ENCODE data around the gene USHBP1. TPM values are rescaled to one million over a fixed set of nuclear protein-coding genes. Genes with fewer than 3 reads are reported as not detected.
A peak's percentile ranks its signal among the peaks of the same experiment; 100 is the strongest.

USHBP1 gene
- total RNA-seq, 1 donor from 2014 or later, result 0.28 TPM

DNA sequence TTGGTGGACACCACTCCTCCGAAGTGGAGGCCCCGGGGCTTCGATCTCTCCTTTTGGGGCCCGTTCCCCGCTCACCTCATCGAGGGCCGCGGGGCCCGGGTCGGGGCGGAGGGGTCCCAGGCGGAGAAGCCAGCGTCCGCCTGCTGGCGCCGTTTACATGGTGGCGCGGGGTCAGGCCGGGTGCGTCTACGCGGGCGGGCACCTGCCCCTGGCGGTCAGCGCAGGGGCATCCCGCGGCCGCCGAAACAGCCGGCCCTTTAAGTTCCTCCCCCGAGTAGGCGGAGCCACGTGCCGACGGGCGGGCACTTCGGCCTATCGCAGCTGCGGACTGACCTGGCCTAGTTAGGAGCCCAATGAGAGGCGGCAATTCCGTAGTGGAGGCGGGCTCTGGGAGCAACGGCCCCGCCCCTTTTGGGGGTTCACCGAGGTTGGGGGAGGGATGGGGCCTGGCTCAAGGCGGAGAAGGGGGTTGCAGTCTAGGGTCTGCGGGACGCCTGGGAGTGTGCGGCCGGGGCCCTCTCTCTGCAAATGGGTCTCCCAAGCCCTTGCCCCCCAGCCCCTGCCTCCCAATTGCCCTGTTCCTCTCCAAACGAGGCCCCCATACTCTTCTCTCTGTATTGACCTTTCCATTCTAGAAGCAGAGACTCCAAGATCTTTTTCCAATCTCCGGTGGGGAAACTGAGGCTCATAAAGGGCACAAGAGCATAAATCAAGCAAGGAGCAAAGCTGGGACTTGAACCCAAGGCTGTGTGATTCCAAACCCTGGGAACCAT is 38.8 kb upstream of the USHBP1 start, which contains the start of gene ABHD8:
ABHD8 (minus strand) TSS at position 259 of the 773 bp plus-strand sequence. CDS start 1,809 bp downstream, outside the sequence.
- Histone ChIP-seq H3K36me3 (no peaks in the 10 kb centered on the region), H3K27ac (no peak within 1 kb of the TSS), H3K79me2 (ENCODE audit: low read depth) (peaks cover 11% of the 10 kb centered on the region), H3K4me1 (peaks cover 6% of the 10 kb centered on the region), H3K4me2 (peak within 1 kb of the TSS; percentile 90), H3K9me3 (ENCODE audit: low read depth) (no peaks in the 10 kb centered on the region), H4K20me1 (ENCODE audit: low read depth) (no peaks in the 10 kb centered on the region), H3F3A (ENCODE audit: low read depth) (peaks cover 38% of the 10 kb centered on the region), H3K27me3 (no peaks in the 10 kb centered on the region), H2AFZ (replicated peaks) (peak within 1 kb of the TSS; percentile 77), H3K4me3 (peak within 1 kb of the TSS; percentile 67), H3K9ac (no peak within 1 kb of the TSS)
- peak; percentile 99 for DNase-seq (ENCODE audit: low spot score)
- Mint-ChIP-seq H3K27me3 (ENCODE audit: insufficient read depth, low read depth) (peaks cover 7% of the 10 kb centered on the region), H3K27ac (no peak within 1 kb of the TSS), H3K36me3 (peaks cover 9% of the 10 kb centered on the region), H3K4me3 (peak within 1 kb of the TSS; percentile 91), H3K4me1 (peaks cover 32% of the 10 kb centered on the region), H3K9me3 (peaks cover 1% of the 10 kb centered on the region)
- no peak for TF ChIP-seq EZH2phosphoT487 (IDR thresholded peaks at IDR 0.05)
- TF ChIP-seq, protein P1, sequence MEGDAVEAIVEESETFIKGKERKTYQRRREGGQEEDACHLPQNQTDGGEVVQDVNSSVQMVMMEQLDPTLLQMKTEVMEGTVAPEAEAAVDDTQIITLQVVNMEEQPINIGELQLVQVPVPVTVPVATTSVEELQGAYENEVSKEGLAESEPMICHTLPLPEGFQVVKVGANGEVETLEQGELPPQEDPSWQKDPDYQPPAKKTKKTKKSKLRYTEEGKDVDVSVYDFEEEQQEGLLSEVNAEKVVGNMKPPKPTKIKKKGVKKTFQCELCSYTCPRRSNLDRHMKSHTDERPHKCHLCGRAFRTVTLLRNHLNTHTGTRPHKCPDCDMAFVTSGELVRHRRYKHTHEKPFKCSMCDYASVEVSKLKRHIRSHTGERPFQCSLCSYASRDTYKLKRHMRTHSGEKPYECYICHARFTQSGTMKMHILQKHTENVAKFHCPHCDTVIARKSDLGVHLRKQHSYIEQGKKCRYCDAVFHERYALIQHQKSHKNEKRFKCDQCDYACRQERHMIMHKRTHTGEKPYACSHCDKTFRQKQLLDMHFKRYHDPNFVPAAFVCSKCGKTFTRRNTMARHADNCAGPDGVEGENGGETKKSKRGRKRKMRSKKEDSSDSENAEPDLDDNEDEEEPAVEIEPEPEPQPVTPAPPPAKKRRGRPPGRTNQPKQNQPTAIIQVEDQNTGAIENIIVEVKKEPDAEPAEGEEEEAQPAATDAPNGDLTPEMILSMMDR (IDR thresholded peaks at IDR 0.05), result peak; percentile 72

DNA sequence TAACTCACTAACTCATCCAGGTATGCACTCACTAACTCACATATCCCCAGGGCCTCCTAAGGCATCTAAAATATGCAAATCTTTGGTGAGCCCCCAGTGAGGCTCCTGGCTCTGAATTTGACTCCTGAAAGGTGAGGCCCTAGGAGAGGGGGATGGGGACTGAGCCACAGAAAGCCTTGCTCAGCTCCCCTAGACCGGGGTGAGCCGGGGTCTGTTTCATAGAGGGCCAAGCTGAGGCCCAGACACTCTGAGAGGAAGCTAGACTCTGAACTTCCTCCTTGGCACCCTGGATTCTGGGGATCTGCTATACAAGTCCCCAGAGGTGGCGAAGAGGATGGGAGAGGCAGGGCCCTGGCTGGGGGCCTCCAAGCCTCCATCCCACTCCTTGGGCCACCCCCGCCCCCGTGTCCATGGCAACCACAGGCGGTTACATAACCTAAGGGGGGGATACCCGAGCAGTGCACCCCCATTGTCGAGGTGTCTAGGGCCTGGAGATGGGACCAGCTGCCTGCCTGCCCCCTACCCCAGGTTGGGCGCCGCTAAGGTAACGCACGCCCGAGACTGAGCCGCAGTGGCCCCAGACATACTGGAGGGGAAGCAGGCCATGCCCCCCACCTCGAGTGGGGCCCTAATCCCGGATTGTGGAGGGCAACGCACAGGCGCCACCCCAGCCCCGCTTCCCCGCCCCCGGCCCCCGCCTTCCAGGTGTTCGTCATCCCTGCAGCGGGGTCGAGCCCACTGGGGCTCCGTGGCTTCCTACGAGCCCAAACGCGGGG is 38.0 kb upstream of the USHBP1 start:
- H3K4me2 ChIP-seq, result peak overlapping the region; percentile 90
- H3K9ac ChIP-seq, result no peak overlapping the region
- H3K9me3 ChIP-seq (ENCODE audit: low read depth), result no peaks in the 10 kb centered on the region
- peaks cover 30% of the 10 kb centered on the region for H3F3A ChIP-seq (ENCODE audit: low read depth)
- H3K4me3 Mint-ChIP-seq, result peak overlapping the region; percentile 91
- no peaks in the 10 kb centered on the region for H4K20me1 ChIP-seq (ENCODE audit: low read depth)
- peak overlapping the region; percentile 67 for H3K4me3 ChIP-seq
- H2AFZ ChIP-seq (replicated peaks), result peak overlapping the region; percentile 77
- peaks cover 27% of the 10 kb centered on the region for H3K4me1 Mint-ChIP-seq
- H3K9me3 Mint-ChIP-seq, result peaks cover 4% of the 10 kb centered on the region
- H3K27me3 ChIP-seq, result no peaks in the 10 kb centered on the region
- H3K36me3 Mint-ChIP-seq, result peaks cover 12% of the 10 kb centered on the region
- H3K36me3 ChIP-seq, result no peaks in the 10 kb centered on the region
- H3K4me1 ChIP-seq, result peaks cover 6% of the 10 kb centered on the region
- TF ChIP-seq EZH2 (IDR thresholded peaks at IDR 0.05), result no peak
- H3K79me2 ChIP-seq (ENCODE audit: low read depth), result peaks cover 11% of the 10 kb centered on the region
- H3K27me3 Mint-ChIP-seq (ENCODE audit: insufficient read depth, low read depth), result peaks cover 5% of the 10 kb centered on the region
- DNase-seq (ENCODE audit: low spot score), result peak; percentile 42
- no peak overlapping the region for H3K27ac Mint-ChIP-seq
- no peak overlapping the region for H3K27ac ChIP-seq

DNA sequence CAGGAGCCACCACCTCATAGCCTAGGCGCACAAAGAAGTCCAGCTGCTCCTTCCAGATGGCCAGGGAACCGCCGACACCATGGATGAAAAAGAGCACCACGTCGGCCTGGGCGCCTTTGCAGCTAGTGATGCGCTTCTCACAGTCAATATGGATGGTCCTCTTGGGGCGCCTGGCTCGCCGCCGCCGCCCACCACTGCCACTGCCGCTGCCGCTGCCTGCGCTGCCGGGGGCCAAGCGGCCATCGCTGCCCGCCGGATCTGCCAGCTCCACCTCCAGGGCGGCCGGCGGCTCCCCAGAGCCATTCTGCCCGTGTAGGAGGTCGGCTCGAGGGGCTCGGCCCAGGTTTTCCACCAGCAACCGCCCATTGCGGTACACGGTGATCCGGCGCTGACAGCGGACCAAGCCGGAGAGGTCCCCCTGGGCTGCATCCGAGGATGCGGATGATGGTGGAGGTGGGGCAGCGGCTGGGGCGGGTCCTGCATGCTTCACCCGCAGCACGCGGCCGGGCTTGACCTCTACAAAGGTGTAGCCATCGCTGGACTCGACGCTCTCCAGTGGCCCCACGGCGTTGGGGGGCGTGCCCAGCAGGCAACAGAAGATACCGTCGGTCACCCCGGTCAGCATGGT is 36.6 kb upstream of the USHBP1 start:
- peaks cover 22% of the 10 kb centered on the region for H3F3A ChIP-seq (ENCODE audit: low read depth)
- H3K9ac ChIP-seq, result no peak overlapping the region
- no peak for DNase-seq (ENCODE audit: low spot score)
- no peaks in the 10 kb centered on the region for H4K20me1 ChIP-seq (ENCODE audit: low read depth)
- H3K27ac ChIP-seq, result no peak overlapping the region
- no peak overlapping the region for H3K4me3 ChIP-seq
- H3K36me3 ChIP-seq, result no peaks in the 10 kb centered on the region
- Mint-ChIP-seq H3K4me3 (no peak overlapping the region), H3K36me3 (peaks cover 18% of the 10 kb centered on the region), H3K4me1 (peaks cover 23% of the 10 kb centered on the region), H3K9me3 (peaks cover 4% of the 10 kb centered on the region), H3K27me3 (ENCODE audit: insufficient read depth, low read depth) (peaks cover 5% of the 10 kb centered on the region), H3K27ac (no peak overlapping the region)
- no peaks in the 10 kb centered on the region for H3K9me3 ChIP-seq (ENCODE audit: low read depth)
- no peaks in the 10 kb centered on the region for H3K27me3 ChIP-seq
- H2AFZ ChIP-seq (replicated peaks), result no peak overlapping the region
- H3K79me2 ChIP-seq (ENCODE audit: low read depth), result no peaks in the 10 kb centered on the region
- TF ChIP-seq, protein P1 (IDR thresholded peaks at IDR 0.05), result no peak
- TF ChIP-seq EZH2 (IDR thresholded peaks at IDR 0.05), result no peak
- TF ChIP-seq EZH2phosphoT487 (IDR thresholded peaks at IDR 0.05), result no peak
- H3K4me2 ChIP-seq, result no peak overlapping the region
- H3K4me1 ChIP-seq, result peaks cover 6% of the 10 kb centered on the region
